GM18951 (cell line): ENCODE measurements around the gene RHEB.

Experiments
- POLR2A ChIP-seq: IDR thresholded peaks from 4 replicates; pipeline ENCODE4 v1.6.1; 2011; ENCODE audit warnings: mild to moderate bottlenecking; ENCODE audit not compliant: insufficient read length, insufficient read depth; ENCODE audit errors: extremely low read depth
- in situ Hi-C: fragments of 300-500 bp; cut with MboI; formaldehyde crosslinking; loops from one replicate; pipeline ENCODE4 v1.12.0; 2022; ENCODE audit warnings: low sequenced_read_pairs, mixed read lengths, inconsistent platforms; ENCODE audit not compliant: unreplicated experiment

RHEB gene

GRCh38 chr7:151519765-151520418, at the start of gene RHEB:
Gene RHEB (minus strand): TSS chr7:151519895. CDS start chr7:151519511, 384 bp downstream.
- in situ Hi-C loops, result no loop called here
- peak; percentile 48 for TF ChIP-seq POLR2A

GRCh38 chr7:151566897-151567320, 47.2 kb upstream of the RHEB start:
- no peak for TF ChIP-seq POLR2A
- in situ Hi-C loops, result no loop called here

- in situ Hi-C loops, result no loop called here
- no peak for TF ChIP-seq POLR2A
These were observed 45.8 kb upstream of the RHEB start for GRCh38 chr7:151565541-151565940.

GRCh38 chr7:151560243-151560642, 40.5 kb upstream of the RHEB start:
- in situ Hi-C loops, result no loop called here
- TF ChIP-seq POLR2A, result no peak

- no peak for TF ChIP-seq POLR2A
- in situ Hi-C loops, result no loop called here
These were observed 40.0 kb upstream of the RHEB start for GRCh38 chr7:151559557-151560183.

GRCh38 chr7:151558575-151558974, 38.9 kb upstream of the RHEB start:
- in situ Hi-C loops, result no loop called here
- TF ChIP-seq POLR2A, result no peak

- in situ Hi-C loops, result no loop called here
- TF ChIP-seq POLR2A, result no peak
These were observed 36.9 kb upstream of the RHEB start for GRCh38 chr7:151556592-151556991.

GRCh38 chr7:151553356-151553755, 33.7 kb upstream of the RHEB start:
- no peak for TF ChIP-seq POLR2A
- in situ Hi-C loops, result no loop called here

- in situ Hi-C loops, result no loop called here
- no peak for TF ChIP-seq POLR2A
These were observed 32.8 kb upstream of the RHEB start for GRCh38 chr7:151552352-151553028.

GRCh38 chr7:151551820-151552219, 32.1 kb upstream of the RHEB start:
- in situ Hi-C loops, result no loop called here
- no peak for TF ChIP-seq POLR2A

GRCh38 chr7:151550656-151551286, 31.1 kb upstream of the RHEB start:
- in situ Hi-C loops, result no loop called here
- TF ChIP-seq POLR2A, result no peak

- in situ Hi-C loops, result no loop called here
- no peak for TF ChIP-seq POLR2A
These were observed 29.9 kb upstream of the RHEB start for GRCh38 chr7:151549644-151550043.

- in situ Hi-C loops, result no loop called here
- no peak for TF ChIP-seq POLR2A
These were observed 29.4 kb upstream of the RHEB start for GRCh38 chr7:151549083-151549482.

GRCh38 chr7:151544183-151544582, 24.5 kb upstream of the RHEB start:
- in situ Hi-C loops, result no loop called here
- no peak for TF ChIP-seq POLR2A

- TF ChIP-seq POLR2A, result no peak
- in situ Hi-C loops, result no loop called here
These were observed 23.0 kb upstream of the RHEB start for GRCh38 chr7:151542606-151543130.
